CD4-positive, alpha-beta memory T cell (primary cell): ENCODE results near the gene C6orf52. TPM values are rescaled to one million over a fixed set of nuclear protein-coding genes. Genes with fewer than 3 reads are reported as not detected.
"Not testable (repeated sequence)": the region's sequence is repeated elsewhere in the genome, so short reads cannot be mapped to it uniquely, and the experiment has no call there.

Source experiments
- CTCF ChIA-PET: fragments of 350-600 bp; sonication (Branson Sonifier 250); formaldehyde crosslinking; loops from one replicate; lab custom pipeline; 2021; ENCODE audit warnings: inconsistent platforms; ENCODE audit not compliant: partially characterized antibody; lab: Charles Lee
- POLR2A ChIA-PET: fragments of 350-600 bp; sonication (Branson Sonifier 250); formaldehyde crosslinking; loops from one replicate; lab custom pipeline; 2021; ENCODE audit not compliant: partially characterized antibody; lab: Charles Lee
- DNase-seq, 5 donors: peaks; one replicate each; pipeline versions ENCODE4 v3.0.0 to v3.0.0-alpha.2; 2020 to 2022; ENCODE audit warnings: mixed read lengths in 1 of 5
- H3K27ac ChIP-seq: one replicate; pipeline ENCODE4 v1.7.0; 2013; ENCODE audit warnings: low read depth, low read length
- H3K27me3 ChIP-seq: 2 replicates; pipeline ENCODE4 v1.7.0; 2013; ENCODE audit warnings: mild to moderate bottlenecking, low read length, moderate library complexity; ENCODE audit not compliant: insufficient read depth
- H3K36me3 ChIP-seq: 2 replicates; pipeline ENCODE4 v1.7.0; 2013; ENCODE audit warnings: mild to moderate bottlenecking, low read length, moderate library complexity; ENCODE audit not compliant: insufficient read depth
- H3K4me1 ChIP-seq: 2 replicates; pipeline ENCODE4 v1.7.0; 2013; ENCODE audit warnings: mild to moderate bottlenecking, low read length, moderate library complexity; ENCODE audit not compliant: insufficient read depth
- H3K4me3 ChIP-seq, 2 donors: one replicate each; pipeline ENCODE4 v1.7.0; 2013; ENCODE audit warnings: low read length in 2 of 2, mild to moderate bottlenecking in 1 of 2
- H3K9me3 ChIP-seq, 2 donors: one replicate each; pipeline ENCODE4 v1.7.0; 2013; ENCODE audit warnings: low read length in 2 of 2, control low read depth in 1 of 2; ENCODE audit not compliant: control insufficient read depth in 1 of 2
- H3K27ac Mint-ChIP-seq, 7 donors: one replicate each; pipeline ENCODE4 v1.8.0; 2020 to 2021; ENCODE audit warnings: mixed read lengths in 7 of 7, mild to moderate bottlenecking in 6 of 7, inconsistent platforms in 3 of 7, moderate library complexity in 3 of 7
- H3K27me3 Mint-ChIP-seq, 2 donors: one replicate each; pipeline ENCODE4 v1.8.0; 2020 to 2021; ENCODE audit warnings: mixed read lengths in 2 of 2
- H3K36me3 Mint-ChIP-seq, 2 donors: one replicate each; pipeline ENCODE4 v1.8.0; 2020 to 2021; ENCODE audit warnings: mixed read lengths in 2 of 2, inconsistent platforms in 1 of 2, mild to moderate bottlenecking in 1 of 2
- H3K4me1 Mint-ChIP-seq, 4 donors: one replicate each; pipeline ENCODE4 v1.8.0; 2020 to 2021; ENCODE audit warnings: mixed read lengths in 4 of 4, mild to moderate bottlenecking in 1 of 4
- H3K4me3 Mint-ChIP-seq, 8 donors: one replicate each; pipeline ENCODE4 v1.8.0; 2020 to 2021; ENCODE audit warnings: mixed read lengths in 8 of 8, mild to moderate bottlenecking in 7 of 8, moderate library complexity in 6 of 8, inconsistent platforms in 3 of 8
- H3K9me3 Mint-ChIP-seq, 8 donors: one replicate each; pipeline ENCODE4 v1.8.0; 2020 to 2021; ENCODE audit warnings: mixed read lengths in 8 of 8, mild to moderate bottlenecking in 5 of 8, inconsistent platforms in 3 of 8, moderate library complexity in 1 of 8
- intact Hi-C: fragments of 100-400 bp; cut with micrococcal nuclease; formaldehyde crosslinking; loops from one replicate; pipeline ENCODE4 v1.15.1; 2023
- polyA plus RNA-seq, 2 donors: library from polyadenylated mRNA; unstranded; fragments of 300-500 nt; fragmentation: Illumina TruSeq; gene quantifications; one replicate each; pipeline ENCODE4 v1.2.3, GENCODE V29; 2021
- total RNA-seq, 2 experiments: library from RNA; stranded (reverse); gene quantifications; one replicate each; pipeline ENCODE4 v1.2.3, GENCODE V29; 2021

C6orf52 gene
- total and polyA plus RNA-seq, 4 experiments from 2014 or later: 1.2 to 1.5 (median 1.5) TPM; not detected in 1

GRCh38 chr6:10681795-10682194 is 12.6 kb downstream of the C6orf52 start:
- Mint-ChIP-seq H3K4me1 (peaks cover 0 to 12% (median 5%) of the 10 kb centered on the region in 4 donors), H3K9me3 (no peaks in the 10 kb centered on the region), H3K36me3 (no peaks in the 10 kb centered on the region), H3K4me3 (no peak overlapping the region), H3K27ac (no peak overlapping the region), H3K27me3 (peaks cover 0 to 4% of the 10 kb centered on the region in 2 donors)
- ChIA-PET CTCF (no interaction called here), POLR2A (no interaction called here)
- no peak overlapping the region for H3K27ac ChIP-seq
- H3K9me3 ChIP-seq: no peaks in the 10 kb centered on the region
- no peak for DNase-seq
- no peaks in the 10 kb centered on the region for H3K4me1 ChIP-seq
- intact Hi-C loops: no loop called here
- H3K36me3 ChIP-seq: no peaks in the 10 kb centered on the region
- no peaks in the 10 kb centered on the region for H3K27me3 ChIP-seq
- no peak overlapping the region for H3K4me3 ChIP-seq

- POLR2A ChIA-PET: no interaction called here
- H3K27ac Mint-ChIP-seq: no peak overlapping the region
- CTCF ChIA-PET: no interaction called here
Measured at GRCh38 chr6:10678456-10678855, 16.0 kb downstream of the C6orf52 start.

GRCh38 chr6:10676403-10676802 is 18.0 kb downstream of the C6orf52 start:
- no peak overlapping the region for H3K4me3 Mint-ChIP-seq

More at GRCh38 chr6:10678456-10678855, 16.0 kb downstream of the C6orf52 start:
- intact Hi-C loops: no loop called here
- Mint-ChIP-seq H3K4me3 (no peak overlapping the region), H3K27me3 (peaks cover 0 to 2% of the 10 kb centered on the region in 2 donors), H3K9me3 (peaks cover 0 to 3% (median 0%) of the 10 kb centered on the region in 8 donors), H3K4me1 (peaks cover 0 to 8% (median 5%) of the 10 kb centered on the region in 4 donors), H3K36me3 (no peaks in the 10 kb centered on the region)
- Histone ChIP-seq H3K9me3 (no peaks in the 10 kb centered on the region), H3K4me1 (no peaks in the 10 kb centered on the region), H3K36me3 (no peaks in the 10 kb centered on the region), H3K27me3 (no peaks in the 10 kb centered on the region), H3K4me3 (no peak overlapping the region), H3K27ac (no peak overlapping the region)
- no peak for DNase-seq

GRCh38 chr6:10668126-10668917 is 26.1 kb downstream of the C6orf52 start:
- Histone ChIP-seq H3K27ac (no peak overlapping the region), H3K4me3 (no peak overlapping the region), H3K9me3 (no peaks in the 10 kb centered on the region), H3K36me3 (no peaks in the 10 kb centered on the region), H3K4me1 (no peaks in the 10 kb centered on the region), H3K27me3 (no peaks in the 10 kb centered on the region)
- no peak for DNase-seq
- intact Hi-C loops: no loop called here
- Mint-ChIP-seq H3K27me3 (peaks cover 10 to 20% of the 10 kb centered on the region in 2 donors), H3K9me3 (peaks cover 0 to 13% (median 4%) of the 10 kb centered on the region in 8 donors), H3K4me1 (no peaks in the 10 kb centered on the region), H3K36me3 (no peaks in the 10 kb centered on the region), H3K4me3 (no peak overlapping the region), H3K27ac (no peak overlapping the region)
- CTCF ChIA-PET: no interaction called here
- POLR2A ChIA-PET: no interaction called here

More at GRCh38 chr6:10676403-10676802, 18.0 kb downstream of the C6orf52 start:
- intact Hi-C loops: no loop called here
- ChIA-PET POLR2A (no interaction called here), CTCF (no interaction called here)
- Histone ChIP-seq H3K4me3 (no peak overlapping the region), H3K27ac (no peak overlapping the region), H3K4me1 (no peaks in the 10 kb centered on the region), H3K36me3 (no peaks in the 10 kb centered on the region), H3K27me3 (no peaks in the 10 kb centered on the region), H3K9me3 (no peaks in the 10 kb centered on the region)
- Mint-ChIP-seq H3K27me3 (peaks cover 0 to 2% of the 10 kb centered on the region in 2 donors), H3K27ac (no peak overlapping the region), H3K36me3 (no peaks in the 10 kb centered on the region), H3K9me3 (peaks cover 0 to 3% (median 0%) of the 10 kb centered on the region in 8 donors), H3K4me1 (no peaks in the 10 kb centered on the region)
- DNase-seq: no peak

- H3K4me3 Mint-ChIP-seq, H3K36me3 ChIP-seq, H3K36me3 Mint-ChIP-seq, CTCF ChIA-PET, H3K9me3 ChIP-seq, H3K27ac Mint-ChIP-seq, H3K4me3 ChIP-seq, H3K4me1 ChIP-seq, H3K27ac ChIP-seq, H3K4me1 Mint-ChIP-seq, intact Hi-C loops, POLR2A ChIA-PET, H3K27me3 ChIP-seq, DNase-seq: not testable (repeated sequence)
- H3K9me3 Mint-ChIP-seq: peaks cover 0 to 13% (median 5%) of the 10 kb centered on the region in 8 donors
- peaks cover 12 to 20% of the 10 kb centered on the region in 2 donors for H3K27me3 Mint-ChIP-seq
Measured at GRCh38 chr6:10665595-10665994, 28.8 kb downstream of the C6orf52 start.

- no peaks in the 10 kb centered on the region for H3K36me3 Mint-ChIP-seq
- peaks cover 0 to 13% (median 5%) of the 10 kb centered on the region in 8 donors for H3K9me3 Mint-ChIP-seq
- DNase-seq: no peak
- CTCF ChIA-PET: no interaction called here
- no peak overlapping the region for H3K4me3 Mint-ChIP-seq
- H3K4me3 ChIP-seq: no peak overlapping the region
- H3K27ac ChIP-seq: no peak overlapping the region
- H3K9me3 ChIP-seq: no peaks in the 10 kb centered on the region
- no peaks in the 10 kb centered on the region for H3K4me1 Mint-ChIP-seq
- H3K27me3 ChIP-seq: no peaks in the 10 kb centered on the region
- intact Hi-C loops: no loop called here
- no peaks in the 10 kb centered on the region for H3K36me3 ChIP-seq
- H3K4me1 ChIP-seq: no peaks in the 10 kb centered on the region
- peaks cover 9 to 15% of the 10 kb centered on the region in 2 donors for H3K27me3 Mint-ChIP-seq
- H3K27ac Mint-ChIP-seq: no peak overlapping the region
- POLR2A ChIA-PET: no interaction called here
Measured at GRCh38 chr6:10662742-10663141, 31.7 kb downstream of the C6orf52 start.

- intact Hi-C loops: no loop called here
- H3K4me1 Mint-ChIP-seq: no peaks in the 10 kb centered on the region
- H3K36me3 Mint-ChIP-seq: no peaks in the 10 kb centered on the region
- H3K27ac Mint-ChIP-seq: no peak overlapping the region
- peaks cover 0 to 13% (median 5%) of the 10 kb centered on the region in 8 donors for H3K9me3 Mint-ChIP-seq
- H3K27me3 Mint-ChIP-seq: peaks cover 9 to 11% of the 10 kb centered on the region in 2 donors
- Histone ChIP-seq H3K4me3 (no peak overlapping the region), H3K27ac (no peak overlapping the region), H3K4me1 (no peaks in the 10 kb centered on the region), H3K36me3 (no peaks in the 10 kb centered on the region), H3K9me3 (no peaks in the 10 kb centered on the region), H3K27me3 (no peaks in the 10 kb centered on the region)
- POLR2A ChIA-PET: no interaction called here
- CTCF ChIA-PET: no interaction called here
- H3K4me3 Mint-ChIP-seq: peak overlapping the region in 1 of 8 donors; percentile 26
- no peak for DNase-seq
Measured at GRCh38 chr6:10662207-10662606, 32.2 kb downstream of the C6orf52 start.
